ENCODE results near the gene CASK. TPM values are rescaled to one million over a fixed set of nuclear protein-coding genes. Genes with fewer than 3 reads are reported as not detected.
A peak's percentile ranks its signal among the peaks of the same experiment; 100 is the strongest.

The CASK gene
- total RNA-seq, 1 experiment from 2014 or later: 33.5 TPM

DNA sequence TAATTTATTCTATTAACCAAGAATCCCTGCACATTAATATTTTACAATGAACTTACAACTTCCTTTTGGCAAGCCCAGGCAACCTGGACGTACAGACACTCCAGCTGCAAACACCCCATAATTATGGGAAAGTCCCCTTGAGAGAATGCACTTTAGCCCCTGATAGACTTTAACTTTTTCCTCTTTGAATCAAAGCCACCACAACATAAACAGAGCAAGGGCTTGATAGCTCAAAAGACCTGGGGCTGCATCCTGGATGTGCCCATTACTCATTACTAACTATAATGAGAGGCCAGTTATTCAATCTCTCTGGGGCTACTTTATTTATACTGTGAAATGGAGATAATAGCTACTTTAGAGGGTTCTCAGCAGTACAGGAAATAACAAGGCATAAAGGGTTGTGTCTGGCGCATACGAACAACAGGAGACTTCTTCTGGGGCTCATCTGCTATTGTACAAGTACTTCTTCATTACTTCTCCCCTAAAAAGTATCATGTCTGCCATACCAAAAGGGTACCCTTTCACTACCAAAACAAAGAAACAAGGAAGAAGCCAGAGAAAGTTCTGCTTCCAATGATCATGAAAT lies 54.9 kb downstream of the CASK start:
- no peak overlapping the region for H3K4me3 ChIP-seq (ENCODE audit: low read depth in 2 of 2, low read length in 2 of 2)
- H3K36me3 ChIP-seq (ENCODE audit: control insufficient read depth, insufficient read depth, low read length): no peaks in the 10 kb centered on the region
- H3K27ac ChIP-seq (ENCODE audit: low read length): no peak overlapping the region
- no TSS peak for BruUV-seq (replicated peaks)
- CTCF ChIA-PET: no interaction called here
- no peaks in the 10 kb centered on the region for H3K4me1 ChIP-seq (ENCODE audit: control insufficient read depth, insufficient read depth, low read length)
- in situ Hi-C loops (cut with HindIII; ENCODE audit: low pct_unique_long_range_greater_than_20kb, low sequenced_read_pairs) (no loop called here), intact Hi-C loops (cut with micrococcal nuclease; ENCODE audit: unreplicated experiment) (no loop called here)
- ATAC-seq (no peak), DNase-seq (ENCODE audit: low read depth, low spot score) (no peak)
- H3K9me3 ChIP-seq (ENCODE audit: control insufficient read depth, insufficient read depth, low read depth, low read length): no peaks in the 10 kb centered on the region
- TF ChIP-seq SIN3A (IDR thresholded peaks at IDR 0.05; ENCODE audit: borderline replicate concordance, insufficient read depth, low read depth, low read length): no peak
- no peak for TF ChIP-seq POLR2AphosphoS5 (IDR thresholded peaks at IDR 0.05; ENCODE audit: low read depth, low read length)
- TF ChIP-seq TCF7L2 (IDR thresholded peaks at IDR 0.05; ENCODE audit: low read depth, low read length): no peak
- TF ChIP-seq, protein P1, sequence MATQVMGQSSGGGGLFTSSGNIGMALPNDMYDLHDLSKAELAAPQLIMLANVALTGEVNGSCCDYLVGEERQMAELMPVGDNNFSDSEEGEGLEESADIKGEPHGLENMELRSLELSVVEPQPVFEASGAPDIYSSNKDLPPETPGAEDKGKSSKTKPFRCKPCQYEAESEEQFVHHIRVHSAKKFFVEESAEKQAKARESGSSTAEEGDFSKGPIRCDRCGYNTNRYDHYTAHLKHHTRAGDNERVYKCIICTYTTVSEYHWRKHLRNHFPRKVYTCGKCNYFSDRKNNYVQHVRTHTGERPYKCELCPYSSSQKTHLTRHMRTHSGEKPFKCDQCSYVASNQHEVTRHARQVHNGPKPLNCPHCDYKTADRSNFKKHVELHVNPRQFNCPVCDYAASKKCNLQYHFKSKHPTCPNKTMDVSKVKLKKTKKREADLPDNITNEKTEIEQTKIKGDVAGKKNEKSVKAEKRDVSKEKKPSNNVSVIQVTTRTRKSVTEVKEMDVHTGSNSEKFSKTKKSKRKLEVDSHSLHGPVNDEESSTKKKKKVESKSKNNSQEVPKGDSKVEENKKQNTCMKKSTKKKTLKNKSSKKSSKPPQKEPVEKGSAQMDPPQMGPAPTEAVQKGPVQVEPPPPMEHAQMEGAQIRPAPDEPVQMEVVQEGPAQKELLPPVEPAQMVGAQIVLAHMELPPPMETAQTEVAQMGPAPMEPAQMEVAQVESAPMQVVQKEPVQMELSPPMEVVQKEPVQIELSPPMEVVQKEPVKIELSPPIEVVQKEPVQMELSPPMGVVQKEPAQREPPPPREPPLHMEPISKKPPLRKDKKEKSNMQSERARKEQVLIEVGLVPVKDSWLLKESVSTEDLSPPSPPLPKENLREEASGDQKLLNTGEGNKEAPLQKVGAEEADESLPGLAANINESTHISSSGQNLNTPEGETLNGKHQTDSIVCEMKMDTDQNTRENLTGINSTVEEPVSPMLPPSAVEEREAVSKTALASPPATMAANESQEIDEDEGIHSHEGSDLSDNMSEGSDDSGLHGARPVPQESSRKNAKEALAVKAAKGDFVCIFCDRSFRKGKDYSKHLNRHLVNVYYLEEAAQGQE (IDR thresholded peaks at IDR 0.05; ENCODE audit: insufficient read depth in 1 of 2, low read depth in 2 of 2, low read length in 1 of 2): no peak
- POLR2A ChIA-PET: no interaction called here
- H3K27me3 ChIP-seq (ENCODE audit: control insufficient read depth, insufficient read depth, low read length): no peaks in the 10 kb centered on the region

DNA sequence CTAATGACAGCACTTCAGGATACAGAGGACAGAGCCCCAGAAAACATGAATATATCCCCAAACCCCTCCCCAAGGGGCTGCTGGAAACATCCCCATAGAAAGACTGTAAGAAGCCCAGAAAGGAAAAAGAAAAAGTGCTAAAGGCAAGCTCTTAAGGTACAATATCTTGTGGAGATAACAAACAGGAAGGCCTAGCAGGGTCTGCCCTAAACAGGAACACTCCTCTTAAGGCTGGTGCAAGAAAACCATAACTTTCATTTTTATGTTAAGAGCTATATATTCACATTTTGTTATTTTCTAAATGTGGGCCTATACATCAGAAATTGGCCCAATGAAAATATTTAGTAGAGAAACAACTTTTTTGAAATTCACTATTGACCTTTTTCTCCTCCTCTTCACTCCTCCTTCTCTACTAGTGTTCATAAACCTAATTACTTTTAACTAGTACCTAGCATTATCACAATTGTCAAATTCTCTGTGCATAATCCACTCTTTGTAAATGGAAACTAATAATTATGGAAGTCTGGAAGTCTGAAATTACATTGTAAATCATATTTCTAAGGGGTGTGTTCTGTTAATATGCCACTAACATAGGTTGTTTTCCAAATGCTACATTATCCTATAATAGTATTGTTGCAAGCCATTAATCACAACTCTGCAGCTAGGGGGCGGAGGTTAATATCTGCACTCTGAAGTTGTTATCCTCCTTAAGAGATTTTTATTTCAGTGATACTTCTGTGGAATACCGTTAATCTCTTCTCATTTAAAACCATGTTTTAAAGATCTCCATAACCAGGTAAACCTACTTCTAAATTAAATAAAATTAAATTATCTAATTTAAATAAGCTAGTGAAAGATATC lies 59.8 kb downstream of the CASK start:
- no peaks in the 10 kb centered on the region for H3K4me1 ChIP-seq (ENCODE audit: control insufficient read depth, insufficient read depth, low read length)
- in situ Hi-C loops (cut with HindIII; ENCODE audit: low pct_unique_long_range_greater_than_20kb, low sequenced_read_pairs): no loop called here
- no peaks in the 10 kb centered on the region for H3K9me3 ChIP-seq (ENCODE audit: control insufficient read depth, insufficient read depth, low read depth, low read length)
- CTCF ChIA-PET: no interaction called here
- H3K36me3 ChIP-seq (ENCODE audit: control insufficient read depth, insufficient read depth, low read length): no peaks in the 10 kb centered on the region
- no peak for ATAC-seq
- POLR2A ChIA-PET: no interaction called here
- no peak overlapping the region for H3K4me3 ChIP-seq (ENCODE audit: low read depth in 2 of 2, low read length in 2 of 2)
- H3K27ac ChIP-seq (ENCODE audit: low read length): no peak overlapping the region
- intact Hi-C loops (cut with micrococcal nuclease; ENCODE audit: unreplicated experiment): no loop called here
- no TSS peak for BruUV-seq (replicated peaks)
- DNase-seq (ENCODE audit: low read depth, low spot score): no peak
- no peak for TF ChIP-seq TCF7L2 (IDR thresholded peaks at IDR 0.05; ENCODE audit: low read depth, low read length)
- TF ChIP-seq, protein P2, sequence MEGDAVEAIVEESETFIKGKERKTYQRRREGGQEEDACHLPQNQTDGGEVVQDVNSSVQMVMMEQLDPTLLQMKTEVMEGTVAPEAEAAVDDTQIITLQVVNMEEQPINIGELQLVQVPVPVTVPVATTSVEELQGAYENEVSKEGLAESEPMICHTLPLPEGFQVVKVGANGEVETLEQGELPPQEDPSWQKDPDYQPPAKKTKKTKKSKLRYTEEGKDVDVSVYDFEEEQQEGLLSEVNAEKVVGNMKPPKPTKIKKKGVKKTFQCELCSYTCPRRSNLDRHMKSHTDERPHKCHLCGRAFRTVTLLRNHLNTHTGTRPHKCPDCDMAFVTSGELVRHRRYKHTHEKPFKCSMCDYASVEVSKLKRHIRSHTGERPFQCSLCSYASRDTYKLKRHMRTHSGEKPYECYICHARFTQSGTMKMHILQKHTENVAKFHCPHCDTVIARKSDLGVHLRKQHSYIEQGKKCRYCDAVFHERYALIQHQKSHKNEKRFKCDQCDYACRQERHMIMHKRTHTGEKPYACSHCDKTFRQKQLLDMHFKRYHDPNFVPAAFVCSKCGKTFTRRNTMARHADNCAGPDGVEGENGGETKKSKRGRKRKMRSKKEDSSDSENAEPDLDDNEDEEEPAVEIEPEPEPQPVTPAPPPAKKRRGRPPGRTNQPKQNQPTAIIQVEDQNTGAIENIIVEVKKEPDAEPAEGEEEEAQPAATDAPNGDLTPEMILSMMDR (IDR thresholded peaks at IDR 0.05): peak; percentile 14; the same call in 1 of the 2 replicates
- no peak for TF ChIP-seq POLR2AphosphoS5 (IDR thresholded peaks at IDR 0.05; ENCODE audit: low read depth, low read length)
- no peaks in the 10 kb centered on the region for H3K27me3 ChIP-seq (ENCODE audit: control insufficient read depth, insufficient read depth, low read length)

All from Panc1 (cell line).